LNCaP clone FGC (cell line): ENCODE measurements around the gene MAPKAP1.

Source experiments
- DNase-seq: peaks from one replicate; pipeline ENCODE4 v3.0.0-alpha.2; 2011; ENCODE audit warnings: low read depth
- H3K4me3 ChIP-seq: 2 replicates; pipeline ENCODE4 v1.5.1; 2011; ENCODE audit warnings: mild to moderate bottlenecking, low read depth, low read length, control low read depth
- TF ChIP-seq, protein P1 (sequence below): IDR thresholded peaks from 2 replicates; pipeline ENCODE4 v1.5.1; 2012; ENCODE audit warnings: mild to moderate bottlenecking; ENCODE audit not compliant: control insufficient read depth, insufficient read depth; ENCODE audit errors: extremely low read depth

Gene MAPKAP1

GRCh38 chr9:125739436-125739835, 32.4 kb upstream of the MAPKAP1 start:
- DNase-seq = no peak
- no peak overlapping the region for H3K4me3 ChIP-seq
- TF ChIP-seq, protein P1, sequence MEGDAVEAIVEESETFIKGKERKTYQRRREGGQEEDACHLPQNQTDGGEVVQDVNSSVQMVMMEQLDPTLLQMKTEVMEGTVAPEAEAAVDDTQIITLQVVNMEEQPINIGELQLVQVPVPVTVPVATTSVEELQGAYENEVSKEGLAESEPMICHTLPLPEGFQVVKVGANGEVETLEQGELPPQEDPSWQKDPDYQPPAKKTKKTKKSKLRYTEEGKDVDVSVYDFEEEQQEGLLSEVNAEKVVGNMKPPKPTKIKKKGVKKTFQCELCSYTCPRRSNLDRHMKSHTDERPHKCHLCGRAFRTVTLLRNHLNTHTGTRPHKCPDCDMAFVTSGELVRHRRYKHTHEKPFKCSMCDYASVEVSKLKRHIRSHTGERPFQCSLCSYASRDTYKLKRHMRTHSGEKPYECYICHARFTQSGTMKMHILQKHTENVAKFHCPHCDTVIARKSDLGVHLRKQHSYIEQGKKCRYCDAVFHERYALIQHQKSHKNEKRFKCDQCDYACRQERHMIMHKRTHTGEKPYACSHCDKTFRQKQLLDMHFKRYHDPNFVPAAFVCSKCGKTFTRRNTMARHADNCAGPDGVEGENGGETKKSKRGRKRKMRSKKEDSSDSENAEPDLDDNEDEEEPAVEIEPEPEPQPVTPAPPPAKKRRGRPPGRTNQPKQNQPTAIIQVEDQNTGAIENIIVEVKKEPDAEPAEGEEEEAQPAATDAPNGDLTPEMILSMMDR = no peak

DNA sequence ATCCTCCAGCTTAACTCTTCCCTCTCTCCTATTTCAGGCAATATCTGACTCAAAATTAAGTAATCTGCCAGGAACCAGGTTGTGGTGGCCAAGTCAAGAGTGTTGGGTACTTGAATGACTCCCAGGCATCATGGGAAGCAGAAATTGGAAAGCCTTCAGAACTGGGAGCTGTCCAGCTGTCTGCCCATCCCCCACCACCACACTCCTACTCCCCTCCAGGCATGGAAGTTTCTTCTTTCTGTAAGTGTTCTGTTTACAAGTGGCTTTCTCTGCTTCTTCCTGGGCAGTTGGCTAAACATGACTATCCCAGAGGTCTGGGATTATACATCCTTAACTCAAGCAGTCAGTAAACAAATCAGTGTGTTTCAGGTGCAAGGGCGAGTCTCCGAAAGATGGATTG, 25.6 kb upstream of the MAPKAP1 start:
- no peak for DNase-seq
- TF ChIP-seq, protein P1 = no peak
- no peak overlapping the region for H3K4me3 ChIP-seq

- no peak overlapping the region for H3K4me3 ChIP-seq
- TF ChIP-seq, protein P1 = no peak
- no peak for DNase-seq
Observed at GRCh38 chr9:125730168-125730567, 23.2 kb upstream of the MAPKAP1 start.

DNA sequence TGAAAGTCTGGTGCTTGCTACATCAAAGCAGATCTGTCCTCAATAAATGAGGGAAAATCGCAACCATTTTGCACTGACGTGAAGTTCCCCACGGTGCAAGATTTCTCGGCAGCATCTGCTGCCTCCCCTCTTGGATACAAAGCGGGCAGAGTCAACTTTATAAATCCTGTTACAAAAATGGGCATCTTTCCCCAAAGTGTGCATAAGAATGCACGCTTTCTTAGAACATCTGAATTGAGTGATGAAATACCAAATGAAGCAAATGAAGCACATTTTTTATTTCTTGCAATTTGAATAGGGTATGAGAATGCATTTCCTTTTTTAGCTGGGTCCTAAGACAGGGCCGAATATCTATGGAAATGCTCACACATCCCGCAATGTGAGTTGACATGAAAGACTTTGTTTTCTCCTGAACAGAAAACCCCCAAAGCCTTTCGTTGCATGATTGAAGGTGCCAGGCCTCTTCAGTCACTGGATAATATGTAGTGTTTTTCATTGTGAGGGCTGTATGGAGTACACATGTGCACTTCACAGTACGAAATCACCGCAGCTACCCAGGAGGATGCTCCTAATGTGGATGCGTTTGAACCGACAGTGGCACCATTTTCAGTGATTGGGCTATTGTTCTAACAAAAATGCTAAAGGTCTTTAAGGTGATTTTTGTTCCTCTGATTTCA, 19.6 kb upstream of the MAPKAP1 start:
- H3K4me3 ChIP-seq = no peak overlapping the region
- TF ChIP-seq, protein P1 = no peak
- no peak for DNase-seq

DNA sequence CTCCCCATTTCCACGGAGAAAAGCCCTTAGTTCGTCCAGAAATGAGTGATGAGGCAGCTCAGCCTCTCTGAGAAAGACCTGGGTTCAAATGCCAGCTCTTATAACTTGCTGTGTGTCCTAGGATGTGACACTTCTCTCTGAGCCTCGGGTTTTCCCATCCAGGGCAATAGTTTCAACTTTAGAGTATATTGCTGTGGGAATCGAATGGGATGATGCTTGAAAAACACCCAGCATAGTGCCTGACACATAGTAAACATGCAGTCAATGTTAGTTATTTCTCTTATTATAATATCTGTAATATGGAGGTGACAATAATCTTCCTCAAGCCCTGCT, 430 bp upstream of the MAPKAP1 start:
- TF ChIP-seq, protein P1 = no peak
- peak overlapping the region; percentile 95 for H3K4me3 ChIP-seq
- DNase-seq = no peak

DNA sequence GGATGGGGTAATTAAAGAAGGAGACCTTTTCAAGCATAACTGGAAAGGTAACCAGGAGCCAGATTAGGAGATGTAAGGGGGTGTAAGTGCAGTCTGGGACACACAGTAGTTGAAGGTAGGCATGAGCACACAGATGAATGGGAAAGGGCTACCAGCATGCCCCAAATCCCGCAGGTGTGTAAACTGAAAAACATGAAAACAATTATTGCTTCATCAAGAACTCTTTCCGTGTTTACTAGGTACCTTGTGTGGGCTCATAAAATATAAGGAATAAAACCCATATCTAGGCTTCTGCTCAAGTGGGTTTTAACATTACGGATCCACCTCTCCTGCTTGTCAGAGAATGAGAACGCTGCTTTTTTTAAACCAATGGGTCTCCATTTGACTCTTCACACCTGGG, 1.1 kb downstream of the MAPKAP1 start:
- peak overlapping the region; percentile 95 for H3K4me3 ChIP-seq
- no peak for DNase-seq
- TF ChIP-seq, protein P1 = no peak

GRCh38 chr9:125703662-125704061, 3.3 kb downstream of the MAPKAP1 start:
- no peak overlapping the region for H3K4me3 ChIP-seq
- DNase-seq = no peak
- TF ChIP-seq, protein P1 = no peak
